Measurements from ENCODE around the gene PLEKHG1. TPM values are rescaled to one million over a fixed set of nuclear protein-coding genes. Genes with fewer than 3 reads are reported as not detected.

Gene PLEKHG1
- total and polyA plus RNA-seq, 2 experiments from 2014 or later: 2.3 to 8.5 TPM

DNA sequence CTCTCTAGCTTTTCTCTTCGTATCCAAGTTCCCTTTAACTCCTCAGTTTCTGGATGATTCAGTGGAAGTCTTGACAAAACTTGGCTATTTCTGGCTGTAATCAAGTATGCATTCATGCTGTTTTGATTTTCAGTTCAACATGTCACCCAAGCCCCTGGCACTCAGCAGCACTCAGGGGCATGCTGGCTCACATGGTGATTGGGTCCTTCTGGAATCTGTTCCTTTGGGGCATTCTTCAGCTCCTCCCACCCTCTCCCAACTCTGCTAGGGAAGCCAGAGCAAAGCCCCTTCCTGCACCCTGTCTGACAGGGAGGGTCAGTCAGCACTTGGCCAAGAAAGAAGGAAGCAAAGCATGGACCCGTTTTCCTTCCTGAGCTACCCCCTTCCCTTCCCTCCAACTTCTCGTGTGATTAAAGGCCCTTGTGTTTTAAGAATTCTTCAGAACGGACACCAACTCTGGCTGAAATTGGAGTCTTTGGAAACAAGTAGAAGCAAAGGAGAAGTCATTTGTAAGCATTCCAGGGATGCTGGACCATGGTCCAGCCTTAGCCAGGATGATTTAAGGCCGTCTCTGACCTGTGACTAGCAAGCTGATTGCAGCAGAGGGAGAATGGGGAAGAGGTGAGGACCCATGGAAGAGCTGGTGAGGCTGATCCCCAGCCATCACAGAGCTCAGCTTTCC, 7.1 kb downstream of the PLEKHG1 start:
- Histone ChIP-seq H3K27ac (no peak overlapping the region), H3K4me3 (no peak overlapping the region), H3K4me1 (ENCODE audit: low read depth) (no peaks in the 10 kb centered on the region), H3K27me3 (peaks cover 31% of the 10 kb centered on the region), H3K36me3 (no peaks in the 10 kb centered on the region), H3K9me3 (ENCODE audit: low read depth) (no peaks in the 10 kb centered on the region)
- TF ChIP-seq, protein P1, sequence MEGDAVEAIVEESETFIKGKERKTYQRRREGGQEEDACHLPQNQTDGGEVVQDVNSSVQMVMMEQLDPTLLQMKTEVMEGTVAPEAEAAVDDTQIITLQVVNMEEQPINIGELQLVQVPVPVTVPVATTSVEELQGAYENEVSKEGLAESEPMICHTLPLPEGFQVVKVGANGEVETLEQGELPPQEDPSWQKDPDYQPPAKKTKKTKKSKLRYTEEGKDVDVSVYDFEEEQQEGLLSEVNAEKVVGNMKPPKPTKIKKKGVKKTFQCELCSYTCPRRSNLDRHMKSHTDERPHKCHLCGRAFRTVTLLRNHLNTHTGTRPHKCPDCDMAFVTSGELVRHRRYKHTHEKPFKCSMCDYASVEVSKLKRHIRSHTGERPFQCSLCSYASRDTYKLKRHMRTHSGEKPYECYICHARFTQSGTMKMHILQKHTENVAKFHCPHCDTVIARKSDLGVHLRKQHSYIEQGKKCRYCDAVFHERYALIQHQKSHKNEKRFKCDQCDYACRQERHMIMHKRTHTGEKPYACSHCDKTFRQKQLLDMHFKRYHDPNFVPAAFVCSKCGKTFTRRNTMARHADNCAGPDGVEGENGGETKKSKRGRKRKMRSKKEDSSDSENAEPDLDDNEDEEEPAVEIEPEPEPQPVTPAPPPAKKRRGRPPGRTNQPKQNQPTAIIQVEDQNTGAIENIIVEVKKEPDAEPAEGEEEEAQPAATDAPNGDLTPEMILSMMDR (IDR thresholded peaks at IDR 0.05; ENCODE audit: low read depth, low read length): no peak
- no peak for DNase-seq (ENCODE audit: low read depth in 1 of 2, low spot score in 1 of 2)

- no peak overlapping the region for H3K27ac ChIP-seq
- no peaks in the 10 kb centered on the region for H3K4me1 ChIP-seq (ENCODE audit: low read depth)
- H3K36me3 ChIP-seq: no peaks in the 10 kb centered on the region
- no peak for DNase-seq (ENCODE audit: low read depth in 1 of 2, low spot score in 1 of 2)
- TF ChIP-seq, protein P1 (IDR thresholded peaks at IDR 0.05; ENCODE audit: low read depth, low read length): no peak
- H3K4me3 ChIP-seq: no peak overlapping the region
- peaks cover 26% of the 10 kb centered on the region for H3K27me3 ChIP-seq
- H3K9me3 ChIP-seq (ENCODE audit: low read depth): no peaks in the 10 kb centered on the region
Measured at GRCh38 chr6:150607329-150607650, 7.6 kb downstream of the PLEKHG1 start.

GRCh38 chr6:150610584-150610983, 10.9 kb downstream of the PLEKHG1 start:
- Histone ChIP-seq H3K27me3 (peaks cover under 1% of the 10 kb centered on the region), H3K36me3 (no peaks in the 10 kb centered on the region), H3K4me3 (no peak overlapping the region), H3K9me3 (ENCODE audit: low read depth) (no peaks in the 10 kb centered on the region), H3K4me1 (ENCODE audit: low read depth) (no peaks in the 10 kb centered on the region), H3K27ac (no peak overlapping the region)
- TF ChIP-seq, protein P1 (IDR thresholded peaks at IDR 0.05; ENCODE audit: low read depth, low read length): no peak
- DNase-seq (ENCODE audit: low read depth in 1 of 2, low spot score in 1 of 2): no peak

DNA sequence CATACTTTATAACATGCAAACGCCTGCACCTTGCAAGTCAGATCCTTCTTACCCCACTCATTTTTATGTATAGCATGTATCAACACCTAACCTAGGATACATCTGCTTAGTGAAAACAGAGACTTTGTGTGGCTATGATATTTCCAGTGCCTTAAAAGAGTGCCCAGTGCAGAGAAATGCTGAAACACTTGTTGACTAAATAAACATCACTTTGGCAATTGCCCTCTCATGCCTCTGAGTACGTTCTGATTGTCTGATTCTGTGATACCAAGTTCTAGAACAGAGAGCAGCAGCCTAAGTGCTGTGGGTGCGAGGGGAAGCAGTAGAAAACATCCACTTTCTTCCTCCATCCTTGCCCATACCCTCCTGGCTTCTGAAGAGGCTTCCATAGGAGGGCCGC, 13.6 kb downstream of the PLEKHG1 start:
- no peak for DNase-seq (ENCODE audit: low read depth in 1 of 2, low spot score in 1 of 2)
- H3K27ac ChIP-seq: no peak overlapping the region
- no peaks in the 10 kb centered on the region for H3K36me3 ChIP-seq
- no peaks in the 10 kb centered on the region for H3K9me3 ChIP-seq (ENCODE audit: low read depth)
- TF ChIP-seq, protein P1 (IDR thresholded peaks at IDR 0.05; ENCODE audit: low read depth, low read length): no peak
- H3K4me3 ChIP-seq: no peak overlapping the region
- no peaks in the 10 kb centered on the region for H3K27me3 ChIP-seq
- no peaks in the 10 kb centered on the region for H3K4me1 ChIP-seq (ENCODE audit: low read depth)

- no peaks in the 10 kb centered on the region for H3K9me3 ChIP-seq (ENCODE audit: low read depth)
- H3K36me3 ChIP-seq: no peaks in the 10 kb centered on the region
- TF ChIP-seq, protein P1 (IDR thresholded peaks at IDR 0.05; ENCODE audit: low read depth, low read length): no peak
- no peak overlapping the region for H3K27ac ChIP-seq
- no peak overlapping the region for H3K4me3 ChIP-seq
- H3K4me1 ChIP-seq (ENCODE audit: low read depth): no peaks in the 10 kb centered on the region
- no peaks in the 10 kb centered on the region for H3K27me3 ChIP-seq
- DNase-seq (ENCODE audit: low read depth in 1 of 2, low spot score in 1 of 2): no peak
Measured at GRCh38 chr6:150615967-150616366, 16.3 kb downstream of the PLEKHG1 start.

All from cardiac muscle cell (in vitro differentiated cells and primary cell).